K562 (cell line): ENCODE measurements around the gene CD300A. TPM values are rescaled to one million over a fixed set of nuclear protein-coding genes. Genes with fewer than 3 reads are reported as not detected.
A peak's percentile ranks its signal among the peaks of the same experiment; 100 is the strongest.

Experiments used
- ATAC-seq: fragments of 200-7000 bp; cut with Tn5 transposase; 3 replicates; pipeline ENCODE4 v1.9.1; 2020; ENCODE audit warnings: moderate library complexity
- BruUV-seq: library from RNA; stranded (reverse); fragments of 400-500 nt; replicated peaks from 2 replicates; lab custom pipeline; 2021; lab: Mats Ljungman, UMichigan
- CTCF ChIA-PET: fragments of 300-600 bp; formaldehyde crosslinking; extraction: SDS; loops from one replicate; lab custom pipeline; 2021; ENCODE audit warnings: low intra/inter-chr PET ratio; lab: Yijun Ruan, JAX
- POLR2A ChIA-PET: fragments of 300-600, 350-650 bp; sonication (Branson Sonifier 250); formaldehyde crosslinking; extraction: SDS; loops from one replicate; lab custom pipeline; 2021; ENCODE audit warnings: antibody characterized with exemption, inconsistent platforms; lab: Yijun Ruan, JAX
- DNase-seq, 4 experiments: peaks; one replicate each; pipeline versions ENCODE4 v3.0.0 to v3.0.0-alpha.2; 2011 to 2018; ENCODE audit warnings: low spot score in 3 of 4, mixed read lengths in 3 of 4; ENCODE audit errors: extremely low read depth in 1 of 4
- FAIRE-seq: peaks from 2 replicates; lab custom pipeline; 2011; peaks lifted over from hg19 to GRCh38; lab: Jason Lieb, UNC
- H2AFZ ChIP-seq: 2 replicates; pipeline ENCODE4 v1.6.0; 2011; ENCODE audit warnings: low read depth, low read length, control low read depth, inconsistent platforms
- H3K27ac ChIP-seq: fragments of 200-600 bp; 3 replicates; pipeline ENCODE4 v1.8.0; 2011; ENCODE audit warnings: low read depth, mild to moderate bottlenecking, control low read depth, inconsistent platforms, low read length, moderate library complexity, mixed read lengths; ENCODE audit errors: extremely low read depth
- H3K27me3 ChIP-seq, 2 experiments: fragments of 300-600 bp in 1 of 2; 2 replicates in 1 of 2; 3 replicates in 1 of 2; pipeline versions ENCODE4 v1.6.0 to v1.8.0; 2011; ENCODE audit warnings: inconsistent platforms in 2 of 2, low read length in 2 of 2, mild to moderate bottlenecking in 1 of 2, mixed read lengths in 1 of 2, moderate library complexity in 1 of 2; ENCODE audit not compliant: control insufficient read depth in 2 of 2, insufficient read depth in 2 of 2
- H3K36me3 ChIP-seq: fragments of 300-600 bp; 3 replicates; pipeline ENCODE4 v1.8.0; 2011; ENCODE audit warnings: mild to moderate bottlenecking, low read length, inconsistent platforms; ENCODE audit not compliant: control insufficient read depth, insufficient read depth
- H3K4me1 ChIP-seq, 2 experiments: fragments of 200-600 bp in 1 of 2; replicated peaks in 1 of 2; 2 replicates in 1 of 2; 3 replicates in 1 of 2; pipeline versions ENCODE4 v1.5.1 to v1.8.0; 2011; ENCODE audit warnings: inconsistent platforms in 2 of 2, low read length in 2 of 2, mild to moderate bottlenecking in 1 of 2, mixed read lengths in 1 of 2, moderate library complexity in 1 of 2; ENCODE audit not compliant: control insufficient read depth in 2 of 2, insufficient read depth in 2 of 2
- H3K4me2 ChIP-seq: 2 replicates; pipeline ENCODE4 v1.6.1; 2011; ENCODE audit warnings: low read length, control low read depth, inconsistent platforms, mixed read lengths; ENCODE audit not compliant: insufficient read depth
- H3K4me3 ChIP-seq: fragments of 200-600 bp; sonication (generic), shearing (Covaris generic); 2 replicates; pipeline ENCODE4 v1.5.1; 2016; ENCODE audit warnings: control low read depth, inconsistent platforms
- H3K79me2 ChIP-seq: fragments of 200-600 bp; 3 replicates; pipeline ENCODE4 v1.8.0; 2011; ENCODE audit warnings: low read length, inconsistent platforms; ENCODE audit not compliant: control insufficient read depth, insufficient read depth
- H3K9ac ChIP-seq, 2 experiments: 2 replicates each; pipeline versions ENCODE4 v1.6.0 to v1.6.1; 2011; ENCODE audit warnings: low read depth in 2 of 2, low read length in 2 of 2, control low read depth in 1 of 2, inconsistent platforms in 1 of 2, mild to moderate bottlenecking in 1 of 2, mixed read lengths in 1 of 2; ENCODE audit not compliant: insufficient read depth in 1 of 2
- H3K9me1 ChIP-seq: one replicate; pipeline ENCODE4 v1.6.0; 2011; ENCODE audit warnings: inconsistent platforms, mild to moderate bottlenecking, low read length, moderate library complexity; ENCODE audit not compliant: control insufficient read depth, insufficient read depth
- H3K9me3 ChIP-seq: replicated peaks from 2 replicates; pipeline ENCODE4 v1.5.1; 2011; ENCODE audit warnings: low read depth, low read length, inconsistent platforms; ENCODE audit not compliant: control insufficient read depth, insufficient read depth
- H4K20me1 ChIP-seq: replicated peaks from 2 replicates; pipeline ENCODE4 v1.6.1; 2011; ENCODE audit warnings: low read length, inconsistent platforms, mixed read lengths; ENCODE audit not compliant: control insufficient read depth, insufficient read depth
- ATF7 ChIP-seq: fragments of 450-650 bp; IDR thresholded peaks from 2 replicates; pipeline ENCODE4 v1.7.1; 2014; ENCODE audit warnings: mild to moderate bottlenecking, moderate library complexity
- REST ChIP-seq, 2 experiments: fragments of 450-650 bp; formaldehyde crosslinking in 1 of 2; IDR thresholded peaks; 2 replicates each; pipeline versions ENCODE4 v1.4.0 to v1.6.1; 2014 to 2020; ENCODE audit warnings: mild to moderate bottlenecking in 2 of 2, borderline replicate concordance in 1 of 2, low read depth in 1 of 2
- SIX5 ChIP-seq, 2 experiments: IDR thresholded peaks; 2 replicates each; pipeline ENCODE4 v1.6.1; 2011; ENCODE audit warnings: low read length in 2 of 2, borderline replicate concordance in 1 of 2, low read depth in 1 of 2, mild to moderate bottlenecking in 1 of 2, moderate library complexity in 1 of 2; ENCODE audit not compliant: insufficient read depth in 1 of 2
- TRIM24 ChIP-seq, 2 experiments: fragments of 450-650 bp; IDR thresholded peaks; 2 replicates each; pipeline ENCODE4 v1.6.1; 2016
- VEZF1 ChIP-seq: fragments of 200-800 bp; sonication (Bioruptor generic); IDR thresholded peaks from 2 replicates; pipeline ENCODE4 v1.6.1; 2017; ENCODE audit warnings: missing genetic modification characterization, missing compliant biosample characterization
- ZFP91 ChIP-seq: sonication (generic); formaldehyde crosslinking; IDR thresholded peaks from 2 replicates; pipeline ENCODE4 v1.8.0; 2022; ENCODE audit warnings: mild to moderate bottlenecking, missing genetic modification reagents
- ZNF431 ChIP-seq: sonication (generic); formaldehyde crosslinking; IDR thresholded peaks from 2 replicates; pipeline ENCODE4 v1.8.0; 2022; ENCODE audit warnings: mild to moderate bottlenecking, missing genetic modification reagents
- WGBS: fragments of 100-300 bp; shearing (Covaris generic); methylation state at CpG from one replicate; pipeline ENCODE4 v1.1.6; 2016; ENCODE audit warnings: low coverage, mixed read lengths; ENCODE audit not compliant: insufficient coverage; ENCODE audit errors: missing lambda C conversion rate; 5-methylcytosine and 5-hydroxymethylcytosine counted together
- in situ Hi-C: fragments of 300-500 bp; cut with MboI; formaldehyde crosslinking; loops from 4 replicates; pipeline ENCODE4 v1.15.0; 2018; ENCODE audit warnings: inconsistent platforms, mixed read lengths
- intact Hi-C: fragments of 100-400 bp; cut with micrococcal nuclease; formaldehyde crosslinking; loops from 2 replicates; pipeline ENCODE4 v1.14.2; 2022
- polyA plus RNA-seq, 8 experiments: library from polyadenylated mRNA; depleted of rRNA in 4 of 8; stranded (reverse) in 5 of 8; unstranded in 3 of 8; fragments of >200 nt; fragmentation: Nextera tagmentation in 2 of 8; fragmentation: Illumina TruSeq in 1 of 8; extraction: Ambion mirVana in 2 of 8; extraction: Trizol in 1 of 8; gene quantifications; 2 replicates each; pipeline versions ENCODE4 v1.2.1 to v1.2.3, GENCODE V29; 2011 to 2014; ENCODE audit warnings: inconsistent platforms in 1 of 8, missing spikeins in 1 of 8
- total RNA-seq, 7 experiments: library from RNA; depleted of rRNA in 6 of 7; stranded (reverse); fragments of >200 nt in 6 of 7; fragmentation: Illumina TruSeq in 2 of 7; extraction: Trizol in 2 of 7; gene quantifications; 2 replicates each; pipeline versions ENCODE4 v1.2.1 to v1.2.3, GENCODE V29; 2011 to 2021; ENCODE audit warnings: low replicate concordance in 1 of 7

The CD300A gene
- total and polyA plus RNA-seq, 9 of the 15 experiments (the other 6 are each of a cell fraction or from before 2014, with no cell fraction given), result 0.21 to 1.7 (median 0.41) TPM; not detected in 1

GRCh38 chr17:74513987-74514631 lies 47.7 kb downstream of the CD300A start:
- Histone ChIP-seq H3K4me2 (no peak overlapping the region), H3K9me3 (peaks cover 13% of the 10 kb centered on the region), H4K20me1 (no peaks in the 10 kb centered on the region), H3K9me1 (no peaks in the 10 kb centered on the region), H3K27ac (peak overlapping the region; percentile 74; the same call in 2 of the 3 replicates), H3K4me3 (no peak overlapping the region), H2AFZ (no peak overlapping the region), H3K4me1 (no peaks in the 10 kb centered on the region), H3K9ac (no peak overlapping the region), H3K27me3 (no peaks in the 10 kb centered on the region), H3K36me3 (no peaks in the 10 kb centered on the region; the same call in 2 of the 3 replicates), H3K79me2 (no peaks in the 10 kb centered on the region)
- peak; percentile 68 for FAIRE-seq
- BruUV-seq, result no TSS peak
- intact Hi-C loops, result no loop called here
- no peak for ATAC-seq
- 0% methylated on average over 1 of the region's 3 CpGs for WGBS
- CTCF ChIA-PET, result interaction anchor here (0.6 kb wide), 1 partner anchor 276 kb away, joined by 3 read pairs; no protein-coding TSS in a partner anchor
- POLR2A ChIA-PET, result no interaction called here
- in situ Hi-C loops, result no loop called here
- peak; percentile 5 to 35 (median 24) for DNase-seq
- peak; percentile 96 to 98 for TF ChIP-seq TRIM24 (IDR thresholded peaks at IDR 0.05)
- TF ChIP-seq ZFP91 (CRISPR knock-in tag), result peak; percentile 3; the same call in 1 of the 2 replicates
- peak; percentile 72 for TF ChIP-seq REST (IDR thresholded peaks at IDR 0.05; ENCODE audit: borderline replicate concordance)
- TF ChIP-seq REST (CRISPR knock-in tag; IDR thresholded peaks at IDR 0.05; ENCODE audit: low read depth), result no peak
- TF ChIP-seq VEZF1 (CRISPR knock-in tag), result peak; percentile 40; the same call in 1 of the 2 replicates
- TF ChIP-seq ATF7, result peak; percentile 91
- TF ChIP-seq SIX5 (IDR thresholded peaks at IDR 0.05; ENCODE audit: borderline replicate concordance in 1 of 2, insufficient read depth in 1 of 2, low read depth in 1 of 2, low read length in 2 of 2), result no peak
- TF ChIP-seq ZNF431, result peak; percentile 60; the same call in 1 of the 2 replicates
